Ascending aorta (tissue), 2 donors: Measurements from ENCODE around the gene BNIP3. TPM values are rescaled to one million over a fixed set of nuclear protein-coding genes. Genes with fewer than 3 reads are reported as not detected.

Source experiments
- DNase-seq, 2 donors: peaks; one replicate each; pipeline ENCODE4 v3.0.0-alpha.2; 2019; ENCODE audit warnings: low spot score in 2 of 2
- H3K27ac ChIP-seq, 2 donors: fragments of 200-600 bp; sonication (generic); one replicate each; pipeline ENCODE4 v1.5.1; 2016 to 2017; ENCODE audit warnings: mild to moderate bottlenecking in 1 of 2
- H3K27me3 ChIP-seq: fragments of 200-600 bp; sonication (generic); one replicate; pipeline ENCODE4 v1.5.1; 2017
- H3K36me3 ChIP-seq, 2 donors: fragments of 200-600 bp; sonication (generic); one replicate each; pipeline ENCODE4 v1.5.1; 2016
- H3K4me1 ChIP-seq, 2 donors: fragments of 200-600 bp; sonication (generic); one replicate each; pipeline ENCODE4 v1.5.1; 2016 to 2017; ENCODE audit warnings: mild to moderate bottlenecking in 1 of 2
- H3K4me3 ChIP-seq, 2 donors: fragments of 200-600 bp; sonication (generic); one replicate each; pipeline ENCODE4 v1.5.1; 2016 to 2017; ENCODE audit warnings: mild to moderate bottlenecking in 1 of 2
- H3K9me3 ChIP-seq, 2 donors: fragments of 200-600 bp; sonication (generic); one replicate each; pipeline ENCODE4 v1.5.1; 2016
- intact Hi-C: fragments of 100-400 bp; cut with DNase I; formaldehyde crosslinking; loops from one replicate; pipeline ENCODE4 v1.15.1; 2023
- total RNA-seq: library from RNA; depleted of rRNA; stranded (reverse); fragments of >200 nt; gene quantifications from one replicate; pipeline ENCODE4 v1.1.0, GENCODE V29; 2016
- TF ChIP-seq, protein P1 (sequence below), 3 experiments: fragments of 200-600 bp in 2 of 3; fragments of 450-650 bp in 1 of 3; sonication (generic) in 2 of 3; IDR thresholded peaks; one replicate each; pipeline ENCODE4 v1.5.1; 2016 to 2019; ENCODE audit warnings: antibody characterized with exemption in 3 of 3, mild to moderate bottlenecking in 1 of 3, moderate library complexity in 1 of 3

Gene BNIP3
- total RNA-seq, 1 donor from 2014 or later, result 18.3 TPM

DNA sequence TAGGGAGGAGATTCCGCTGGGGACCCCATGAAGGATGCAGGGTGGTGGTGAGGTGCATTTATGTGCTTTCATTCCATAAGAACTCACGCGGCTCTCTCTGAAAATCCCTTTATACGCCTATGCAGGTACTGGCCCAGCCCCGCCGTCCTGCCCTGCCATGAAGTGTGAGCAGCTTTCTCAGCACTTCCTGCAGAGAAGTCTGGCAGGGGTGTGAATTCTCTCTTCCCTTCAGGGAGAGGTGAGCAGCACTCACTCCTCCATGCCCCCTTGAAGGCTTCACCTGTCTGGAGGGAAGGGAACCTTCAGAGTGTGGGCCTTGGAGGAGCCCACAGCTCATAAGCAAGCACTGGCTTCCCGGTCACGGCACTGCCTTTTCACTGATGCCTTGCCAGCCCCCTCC lies 47.0 kb downstream of the BNIP3 start:
- H3K36me3 ChIP-seq, result peaks cover 18 to 32% of the 10 kb centered on the region in 2 donors
- intact Hi-C loops, result no loop called here
- peaks cover 10 to 26% of the 10 kb centered on the region in 2 donors for H3K4me1 ChIP-seq
- no peaks in the 10 kb centered on the region for H3K9me3 ChIP-seq
- DNase-seq, result peak in 1 of 2 donors; percentile 37
- no peaks in the 10 kb centered on the region for H3K27me3 ChIP-seq
- H3K27ac ChIP-seq, result no peak overlapping the region
- TF ChIP-seq, protein P1, sequence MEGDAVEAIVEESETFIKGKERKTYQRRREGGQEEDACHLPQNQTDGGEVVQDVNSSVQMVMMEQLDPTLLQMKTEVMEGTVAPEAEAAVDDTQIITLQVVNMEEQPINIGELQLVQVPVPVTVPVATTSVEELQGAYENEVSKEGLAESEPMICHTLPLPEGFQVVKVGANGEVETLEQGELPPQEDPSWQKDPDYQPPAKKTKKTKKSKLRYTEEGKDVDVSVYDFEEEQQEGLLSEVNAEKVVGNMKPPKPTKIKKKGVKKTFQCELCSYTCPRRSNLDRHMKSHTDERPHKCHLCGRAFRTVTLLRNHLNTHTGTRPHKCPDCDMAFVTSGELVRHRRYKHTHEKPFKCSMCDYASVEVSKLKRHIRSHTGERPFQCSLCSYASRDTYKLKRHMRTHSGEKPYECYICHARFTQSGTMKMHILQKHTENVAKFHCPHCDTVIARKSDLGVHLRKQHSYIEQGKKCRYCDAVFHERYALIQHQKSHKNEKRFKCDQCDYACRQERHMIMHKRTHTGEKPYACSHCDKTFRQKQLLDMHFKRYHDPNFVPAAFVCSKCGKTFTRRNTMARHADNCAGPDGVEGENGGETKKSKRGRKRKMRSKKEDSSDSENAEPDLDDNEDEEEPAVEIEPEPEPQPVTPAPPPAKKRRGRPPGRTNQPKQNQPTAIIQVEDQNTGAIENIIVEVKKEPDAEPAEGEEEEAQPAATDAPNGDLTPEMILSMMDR (IDR thresholded peaks at IDR 0.05), result no peak
- no peak overlapping the region for H3K4me3 ChIP-seq

DNA sequence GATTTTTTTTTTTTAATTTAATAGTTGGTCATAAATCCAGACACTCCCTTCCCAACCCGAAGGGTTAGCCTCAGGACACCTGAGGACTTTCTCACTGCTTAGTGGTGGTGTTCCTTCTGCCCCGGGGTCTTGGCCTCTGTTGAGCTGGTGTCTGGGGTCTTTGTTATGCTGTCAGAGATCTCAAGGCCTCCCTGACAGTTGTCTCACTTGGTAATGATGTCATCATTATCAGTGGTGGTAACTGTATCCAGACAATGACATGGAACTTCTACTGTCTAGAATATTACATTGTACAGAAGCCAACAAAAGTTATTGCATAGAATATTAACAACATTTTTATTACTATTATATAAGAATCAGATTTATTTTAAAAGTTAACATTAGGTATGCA lies 48.0 kb downstream of the BNIP3 start:
- intact Hi-C loops, result no loop called here
- TF ChIP-seq, protein P1 (IDR thresholded peaks at IDR 0.05), result no peak
- H3K9me3 ChIP-seq, result no peaks in the 10 kb centered on the region
- no peak overlapping the region for H3K4me3 ChIP-seq
- peaks cover 10 to 26% of the 10 kb centered on the region in 2 donors for H3K4me1 ChIP-seq
- H3K36me3 ChIP-seq, result peaks cover 16 to 30% of the 10 kb centered on the region in 2 donors
- DNase-seq, result no peak
- H3K27ac ChIP-seq, result no peak overlapping the region
- H3K27me3 ChIP-seq, result no peaks in the 10 kb centered on the region

DNA sequence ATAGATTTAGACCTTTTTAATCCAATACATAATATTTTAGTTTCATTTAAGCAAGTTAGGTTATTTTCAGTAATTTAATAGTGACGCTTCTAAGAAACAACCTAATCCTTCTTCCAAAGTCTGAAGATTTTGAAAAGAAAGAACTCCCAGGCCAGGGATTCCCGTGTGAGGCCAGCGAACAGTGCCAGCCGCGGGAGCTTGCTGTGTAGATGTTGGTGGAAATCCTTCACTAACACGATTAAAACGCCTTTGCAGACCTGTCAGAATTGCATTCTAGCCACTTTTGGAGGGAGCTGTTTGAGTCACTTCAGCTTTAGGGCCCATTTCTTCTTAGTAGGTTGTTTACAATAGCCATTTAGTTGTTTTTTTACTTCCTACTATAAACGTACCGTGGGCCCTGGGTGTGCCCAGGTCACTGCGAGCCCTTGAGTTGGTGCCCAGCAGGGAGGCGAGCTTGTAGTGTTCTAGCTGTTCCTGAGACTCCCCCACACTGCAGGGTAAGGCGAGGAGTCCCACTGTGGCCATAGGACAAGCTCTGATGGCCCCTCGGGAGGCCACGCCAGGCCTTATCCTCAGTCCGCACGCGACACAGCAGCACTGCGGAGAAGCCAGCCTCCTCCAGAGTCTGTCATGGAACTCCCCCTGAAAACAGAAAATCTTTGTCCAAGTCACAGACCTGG lies 48.6 kb downstream of the BNIP3 start:
- H3K27ac ChIP-seq, result peak overlapping the region; percentile 42 to 56
- no peaks in the 10 kb centered on the region for H3K27me3 ChIP-seq
- H3K4me3 ChIP-seq, result no peak overlapping the region
- peaks cover 10 to 26% of the 10 kb centered on the region in 2 donors for H3K4me1 ChIP-seq
- H3K36me3 ChIP-seq, result peaks cover 12 to 27% of the 10 kb centered on the region in 2 donors
- no peaks in the 10 kb centered on the region for H3K9me3 ChIP-seq
- DNase-seq, result peak in 1 of 2 donors; percentile 40
- TF ChIP-seq, protein P1 (IDR thresholded peaks at IDR 0.05), result no peak
- intact Hi-C loops, result no loop called here

DNA sequence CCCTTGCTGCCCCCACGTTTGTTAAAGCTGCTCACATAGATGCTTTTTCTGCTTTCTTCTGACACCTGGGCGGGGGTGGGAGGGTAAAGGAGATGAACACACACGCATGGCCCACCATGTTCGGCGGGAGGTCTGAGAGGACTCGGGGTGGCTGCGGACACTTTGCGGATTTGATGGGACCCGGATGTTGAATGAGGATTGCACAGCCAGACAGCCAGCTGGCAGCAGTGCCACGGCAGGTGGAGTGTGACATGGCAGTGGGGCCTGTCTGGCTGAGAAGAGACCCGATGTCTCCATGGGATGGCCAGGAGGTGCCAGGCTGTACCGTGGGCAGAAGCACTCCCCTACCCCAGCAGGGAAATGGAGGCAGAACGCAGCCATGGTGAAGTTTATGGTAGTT lies 49.7 kb downstream of the BNIP3 start:
- H3K27ac ChIP-seq, result peak overlapping the region; percentile 42 to 56
- H3K36me3 ChIP-seq, result peaks cover 10 to 15% of the 10 kb centered on the region in 2 donors
- TF ChIP-seq, protein P1 (IDR thresholded peaks at IDR 0.05), result no peak
- intact Hi-C loops, result no loop called here
- no peak overlapping the region for H3K4me3 ChIP-seq
- H3K4me1 ChIP-seq, result peaks cover 10 to 26% of the 10 kb centered on the region in 2 donors
- H3K27me3 ChIP-seq, result no peaks in the 10 kb centered on the region
- peak in 1 of 2 donors; percentile 38 for DNase-seq
- H3K9me3 ChIP-seq, result no peaks in the 10 kb centered on the region

DNA sequence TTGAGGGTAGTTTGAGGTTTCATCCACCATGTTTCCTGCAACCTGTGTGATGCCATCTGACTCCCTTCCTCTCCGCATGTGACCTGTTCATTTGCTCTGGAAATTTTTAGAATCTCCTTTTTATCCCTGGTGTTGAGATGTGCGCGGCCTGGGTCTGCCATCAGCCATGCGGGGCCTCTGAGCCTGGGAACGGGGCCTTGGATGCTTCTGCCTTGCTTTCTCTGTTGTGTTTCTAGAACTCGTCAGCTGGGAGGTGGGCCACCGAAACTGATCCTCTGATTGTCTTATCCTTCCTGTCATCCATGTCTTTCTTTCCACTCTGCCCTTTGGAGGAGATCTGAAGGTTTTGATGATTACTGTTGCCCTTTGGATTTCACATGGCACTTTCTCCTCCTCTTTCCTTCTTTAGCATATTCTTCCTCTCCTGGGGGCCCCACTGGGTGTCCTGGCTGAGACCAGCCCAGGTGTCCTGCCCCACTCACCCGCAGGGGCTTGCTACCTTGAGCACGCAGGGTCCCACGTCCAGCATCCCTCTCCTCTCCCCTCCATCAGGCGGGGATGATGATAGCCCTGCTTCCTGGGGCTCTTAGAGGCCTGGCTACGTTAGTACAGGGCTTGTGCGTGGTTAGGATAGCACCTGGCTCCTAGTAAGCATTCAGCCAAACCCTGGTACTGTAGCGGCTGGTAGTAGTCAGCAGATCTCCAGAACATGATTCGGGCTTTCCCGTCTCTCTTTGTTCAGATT lies 51.0 kb downstream of the BNIP3 start:
- TF ChIP-seq, protein P1 (IDR thresholded peaks at IDR 0.05), result no peak
- H3K4me3 ChIP-seq, result no peak overlapping the region
- H3K27ac ChIP-seq, result peak overlapping the region in 1 of 2 donors; percentile 56

More for the DNA sequence above, 51.0 kb downstream of the BNIP3 start:
- DNase-seq, result no peak
- H3K9me3 ChIP-seq, result no peaks in the 10 kb centered on the region
- H3K36me3 ChIP-seq, result peaks cover 2 to 10% of the 10 kb centered on the region in 2 donors
- H3K27me3 ChIP-seq, result no peaks in the 10 kb centered on the region
- H3K4me1 ChIP-seq, result peaks cover 10 to 26% of the 10 kb centered on the region in 2 donors
- intact Hi-C loops, result no loop called here
